Endothelial cell (in vitro differentiated cells): Measurements from ENCODE around the gene FBXL16. TPM values are rescaled to one million over a fixed set of nuclear protein-coding genes. Genes with fewer than 3 reads are reported as not detected.

Experiments
- DNase-seq: peaks from one replicate; pipeline ENCODE4 v3.0.0; 2021; ENCODE audit warnings: low spot score
- H3K27ac Mint-ChIP-seq: one replicate; pipeline ENCODE4 v1.8.0; 2021; ENCODE audit warnings: mixed read lengths, inconsistent platforms; ENCODE audit not compliant: unreplicated experiment
- H3K27me3 Mint-ChIP-seq: one replicate; pipeline ENCODE4 v1.8.0; 2021; ENCODE audit warnings: mild to moderate bottlenecking, moderate library complexity, mixed read lengths, inconsistent platforms; ENCODE audit not compliant: unreplicated experiment
- H3K36me3 Mint-ChIP-seq: one replicate; pipeline ENCODE4 v1.8.0; 2021; ENCODE audit warnings: mild to moderate bottlenecking, low read depth, mixed read lengths, inconsistent platforms; ENCODE audit not compliant: unreplicated experiment
- H3K4me1 Mint-ChIP-seq: one replicate; pipeline ENCODE4 v1.8.0; 2021; ENCODE audit warnings: mild to moderate bottlenecking, mixed read lengths, inconsistent platforms; ENCODE audit not compliant: unreplicated experiment
- H3K4me3 Mint-ChIP-seq: one replicate; pipeline ENCODE4 v1.8.0; 2021; ENCODE audit warnings: mild to moderate bottlenecking, mixed read lengths, inconsistent platforms; ENCODE audit not compliant: unreplicated experiment
- H3K9me3 Mint-ChIP-seq: one replicate; pipeline ENCODE4 v1.8.0; 2021; ENCODE audit warnings: mixed read lengths, inconsistent platforms; ENCODE audit not compliant: unreplicated experiment
- CTCF ChIP-seq: fragments of 200-600 bp; sonication (generic); IDR thresholded peaks from one replicate; pipeline ENCODE4 v1.5.0; 2021; ENCODE audit warnings: antibody characterized with exemption; ENCODE audit not compliant: unreplicated experiment
- total RNA-seq: library from RNA; stranded (reverse); fragmentation: NEBNext Ultra II Directional; extraction: Animal tissue kit (Norgen Biotek cat#: 25700); gene quantifications from one replicate; pipeline ENCODE4 v1.2.1, GENCODE V29; 2021; ENCODE audit not compliant: unreplicated experiment

FBXL16 gene
- total RNA-seq, 1 donor from 2014 or later, result not detected

- no peak overlapping the region for H3K4me3 Mint-ChIP-seq
- H3K9me3 Mint-ChIP-seq, result no peaks in the 10 kb centered on the region
- TF ChIP-seq CTCF, result no peak
- H3K36me3 Mint-ChIP-seq, result no peaks in the 10 kb centered on the region
- DNase-seq, result no peak
- peaks cover 25% of the 10 kb centered on the region for H3K27me3 Mint-ChIP-seq
- H3K4me1 Mint-ChIP-seq, result no peaks in the 10 kb centered on the region
- no peak overlapping the region for H3K27ac Mint-ChIP-seq
Measured at GRCh38 chr16:708959-709358, 3.4 kb upstream of the FBXL16 start.

GRCh38 chr16:708019-708418 lies 2.4 kb upstream of the FBXL16 start:
- Mint-ChIP-seq H3K9me3 (no peaks in the 10 kb centered on the region), H3K27ac (no peak overlapping the region), H3K4me1 (no peaks in the 10 kb centered on the region), H3K4me3 (no peak overlapping the region), H3K27me3 (peaks cover 23% of the 10 kb centered on the region), H3K36me3 (no peaks in the 10 kb centered on the region)
- no peak for DNase-seq
- TF ChIP-seq CTCF, result no peak

GRCh38 chr16:707062-707538 lies 1.5 kb upstream of the FBXL16 start:
- no peak overlapping the region for H3K27ac Mint-ChIP-seq

GRCh38 chr16:706189-707061 lies 824 bp upstream of the FBXL16 start:
- Mint-ChIP-seq H3K4me1 (no peaks in the 10 kb centered on the region), H3K9me3 (no peaks in the 10 kb centered on the region), H3K27ac (no peak overlapping the region), H3K27me3 (peaks cover 28% of the 10 kb centered on the region), H3K36me3 (no peaks in the 10 kb centered on the region), H3K4me3 (no peak overlapping the region)
- no peak for DNase-seq
- TF ChIP-seq CTCF, result no peak

More at GRCh38 chr16:707062-707538, 1.5 kb upstream of the FBXL16 start:
- Mint-ChIP-seq H3K9me3 (no peaks in the 10 kb centered on the region), H3K27me3 (peaks cover 25% of the 10 kb centered on the region), H3K4me3 (no peak overlapping the region), H3K4me1 (no peaks in the 10 kb centered on the region), H3K36me3 (no peaks in the 10 kb centered on the region)
- TF ChIP-seq CTCF, result no peak
- no peak for DNase-seq
